Lower lobe of right lung (tissue), 2 donors: ENCODE data around the gene SERGEF. TPM values are rescaled to one million over a fixed set of nuclear protein-coding genes. Genes with fewer than 3 reads are reported as not detected.

ENCODE experiments used
- ATAC-seq, 2 donors: fragments of 200-7000 bp; cut with Tn5 transposase; one replicate each; pipeline ENCODE4 v1.9.1; 2020 to 2022; ENCODE audit warnings: mild to moderate bottlenecking in 2 of 2, moderate library complexity in 2 of 2
- DNase-seq: peaks from one replicate; pipeline ENCODE4 v3.0.0-alpha.2; 2020
- H3K27ac ChIP-seq: fragments of 200-600 bp; one replicate; pipeline ENCODE4 v1.8.0; 2022
- H3K27me3 ChIP-seq: fragments of 200-600 bp; one replicate; pipeline ENCODE4 v1.8.0; 2022; ENCODE audit warnings: low read depth
- H3K36me3 ChIP-seq: fragments of 200-600 bp; one replicate; pipeline ENCODE4 v1.8.0; 2022; ENCODE audit warnings: mild to moderate bottlenecking
- H3K4me1 ChIP-seq: fragments of 200-600 bp; one replicate; pipeline ENCODE4 v1.8.0; 2022
- H3K4me3 ChIP-seq: fragments of 200-600 bp; one replicate; pipeline ENCODE4 v1.8.0; 2022; ENCODE audit warnings: mild to moderate bottlenecking
- H3K9me3 ChIP-seq: fragments of 200-600 bp; one replicate; pipeline ENCODE4 v1.8.0; 2022
- intact Hi-C: fragments of 100-400 bp; cut with DNase I; formaldehyde crosslinking; loops from one replicate; pipeline ENCODE4 v1.11.0; 2022
- total RNA-seq: library from RNA; stranded (reverse); fragmentation: NEBNext Ultra II Directional; extraction: Animal tissue kit (Norgen Biotek cat#: 25700); gene quantifications from one replicate; pipeline ENCODE4 v1.2.1, GENCODE V29; 2021
- TF ChIP-seq, protein P1 (sequence below): fragments of 200-600 bp; IDR thresholded peaks from one replicate; pipeline ENCODE4 v1.8.0; 2022; ENCODE audit warnings: antibody characterized with exemption, mild to moderate bottlenecking
- donor health status: DM: no; HTN: yes; CAD: no; lungs with severe emphysema.

The SERGEF gene
- total RNA-seq, 1 donor from 2014 or later: 28.4 TPM

DNA sequence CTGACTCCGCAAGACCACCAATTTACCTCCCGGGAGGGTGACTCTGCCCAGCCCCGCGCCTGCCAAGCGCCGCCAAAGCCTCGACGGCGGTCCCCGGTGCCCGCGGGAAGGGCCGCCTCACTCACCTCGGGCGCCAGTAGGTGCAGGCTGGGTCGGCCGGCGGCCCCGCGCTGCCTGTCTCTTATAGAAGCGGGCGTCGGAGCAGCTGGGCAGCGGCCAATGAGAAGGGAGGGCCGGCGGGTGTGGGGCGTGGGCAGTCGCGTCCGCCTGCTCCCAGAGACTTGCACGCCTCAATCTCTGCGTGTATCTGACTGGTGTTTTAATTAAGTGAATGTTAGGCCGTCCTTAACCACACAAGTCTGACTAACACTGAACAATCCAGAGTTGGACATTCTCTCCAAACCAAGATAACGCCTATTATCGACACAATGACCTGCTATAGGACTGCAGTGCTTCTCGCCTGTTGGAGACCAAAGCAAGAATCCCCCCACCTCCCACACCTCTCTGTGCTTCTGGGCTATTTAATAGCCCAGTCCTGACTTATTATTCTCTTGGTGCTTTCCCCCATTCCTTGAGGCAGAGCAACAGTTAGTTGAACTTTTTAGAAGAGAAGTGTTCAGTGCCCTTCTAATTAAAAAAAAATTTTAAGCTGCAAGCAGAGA is 33.4 kb upstream of the SERGEF start, which contains the start of gene TPH1:
Gene TPH1 (minus strand): TSS at position 154 of the 662 bp plus-strand sequence. CDS start 5,507 bp downstream, outside the sequence.
- intact Hi-C loops: no loop called here
- DNase-seq: peak; percentile 67
- Histone ChIP-seq H3K4me1 (no peaks in the 10 kb centered on the region), H3K27me3 (peaks cover 10% of the 10 kb centered on the region), H3K4me3 (no peak within 1 kb of the TSS), H3K27ac (no peak within 1 kb of the TSS), H3K36me3 (no peaks in the 10 kb centered on the region), H3K9me3 (no peaks in the 10 kb centered on the region)
- TF ChIP-seq, protein P1, sequence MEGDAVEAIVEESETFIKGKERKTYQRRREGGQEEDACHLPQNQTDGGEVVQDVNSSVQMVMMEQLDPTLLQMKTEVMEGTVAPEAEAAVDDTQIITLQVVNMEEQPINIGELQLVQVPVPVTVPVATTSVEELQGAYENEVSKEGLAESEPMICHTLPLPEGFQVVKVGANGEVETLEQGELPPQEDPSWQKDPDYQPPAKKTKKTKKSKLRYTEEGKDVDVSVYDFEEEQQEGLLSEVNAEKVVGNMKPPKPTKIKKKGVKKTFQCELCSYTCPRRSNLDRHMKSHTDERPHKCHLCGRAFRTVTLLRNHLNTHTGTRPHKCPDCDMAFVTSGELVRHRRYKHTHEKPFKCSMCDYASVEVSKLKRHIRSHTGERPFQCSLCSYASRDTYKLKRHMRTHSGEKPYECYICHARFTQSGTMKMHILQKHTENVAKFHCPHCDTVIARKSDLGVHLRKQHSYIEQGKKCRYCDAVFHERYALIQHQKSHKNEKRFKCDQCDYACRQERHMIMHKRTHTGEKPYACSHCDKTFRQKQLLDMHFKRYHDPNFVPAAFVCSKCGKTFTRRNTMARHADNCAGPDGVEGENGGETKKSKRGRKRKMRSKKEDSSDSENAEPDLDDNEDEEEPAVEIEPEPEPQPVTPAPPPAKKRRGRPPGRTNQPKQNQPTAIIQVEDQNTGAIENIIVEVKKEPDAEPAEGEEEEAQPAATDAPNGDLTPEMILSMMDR: no peak
- peak; percentile 76 to 84 for ATAC-seq

DNA sequence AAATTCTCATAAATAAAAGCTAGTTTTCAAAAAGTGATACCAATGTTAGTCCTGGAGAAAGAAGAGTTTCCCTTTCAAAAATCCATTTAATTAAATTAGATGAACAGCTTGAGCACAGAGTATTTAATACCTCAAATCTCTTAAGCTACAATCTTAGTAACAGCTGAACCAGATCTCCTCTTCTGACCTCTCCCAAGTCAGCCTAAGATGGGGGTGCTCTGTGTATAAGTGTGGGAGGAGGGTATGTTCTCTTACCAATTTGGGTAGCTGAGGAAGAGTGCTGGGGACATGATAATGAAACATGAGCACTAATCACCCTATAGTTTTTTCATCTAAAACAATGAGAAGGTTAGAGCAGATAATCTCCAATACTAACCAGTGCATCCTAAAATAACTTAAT is 23.6 kb upstream of the SERGEF start:
- Histone ChIP-seq H3K36me3 (no peaks in the 10 kb centered on the region), H3K4me3 (no peak overlapping the region), H3K9me3 (no peaks in the 10 kb centered on the region), H3K27ac (no peak overlapping the region), H3K27me3 (no peaks in the 10 kb centered on the region), H3K4me1 (no peaks in the 10 kb centered on the region)
- ATAC-seq (no peak), DNase-seq (no peak)
- intact Hi-C loops: no loop called here
- TF ChIP-seq, protein P1: no peak

GRCh38 chr11:18027475-18027874 is 14.6 kb upstream of the SERGEF start:
- Histone ChIP-seq H3K4me3 (no peak overlapping the region), H3K4me1 (no peaks in the 10 kb centered on the region), H3K9me3 (no peaks in the 10 kb centered on the region), H3K27ac (no peak overlapping the region), H3K27me3 (no peaks in the 10 kb centered on the region), H3K36me3 (no peaks in the 10 kb centered on the region)
- TF ChIP-seq, protein P1: no peak
- no peak for DNase-seq
- no peak for ATAC-seq
- intact Hi-C loops: no loop called here

DNA sequence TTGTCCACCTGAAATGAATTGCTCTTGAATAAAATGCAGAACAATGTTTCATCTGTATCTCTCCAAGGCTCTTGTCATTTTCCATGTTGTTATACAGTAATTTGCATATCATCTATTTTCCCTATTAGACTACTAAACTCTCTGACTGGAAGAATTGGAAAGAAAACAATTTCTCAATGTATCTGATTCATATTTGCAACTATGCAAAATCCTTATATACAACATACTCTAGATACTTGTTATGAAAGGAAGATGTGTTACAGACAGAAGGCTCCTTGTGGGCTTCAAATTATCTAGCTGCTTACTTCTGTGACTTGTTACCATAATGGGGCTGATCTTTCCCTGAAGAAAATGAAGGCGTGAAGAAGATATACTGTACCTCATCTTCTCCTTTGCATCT is 9.6 kb upstream of the SERGEF start:
- no peak for ATAC-seq
- TF ChIP-seq, protein P1: no peak
- no peak for DNase-seq
- Histone ChIP-seq H3K4me3 (no peak overlapping the region), H3K27ac (no peak overlapping the region), H3K27me3 (no peaks in the 10 kb centered on the region), H3K4me1 (no peaks in the 10 kb centered on the region), H3K9me3 (no peaks in the 10 kb centered on the region), H3K36me3 (no peaks in the 10 kb centered on the region)
- intact Hi-C loops: no loop called here

DNA sequence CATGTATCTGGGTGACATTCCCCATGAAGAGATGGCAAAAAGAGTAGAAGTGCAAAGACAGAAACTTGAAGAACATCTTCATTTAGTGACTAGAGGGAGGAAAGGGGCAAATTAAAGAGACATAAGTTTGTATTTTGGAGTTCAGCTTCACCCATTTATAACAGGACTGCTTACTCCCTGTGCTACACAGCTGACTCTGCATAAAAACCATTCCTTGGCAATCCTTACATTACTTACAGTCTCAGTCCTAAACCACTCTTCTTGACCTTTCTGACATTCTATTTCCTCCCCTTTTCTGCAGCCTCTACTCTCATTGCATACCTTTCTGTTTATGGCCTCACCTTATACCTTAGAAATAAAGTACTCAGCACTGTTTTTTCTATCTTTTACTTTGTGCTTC is 6.8 kb upstream of the SERGEF start:
- Histone ChIP-seq H3K4me3 (no peak overlapping the region), H3K27ac (no peak overlapping the region), H3K36me3 (no peaks in the 10 kb centered on the region), H3K9me3 (no peaks in the 10 kb centered on the region), H3K4me1 (no peaks in the 10 kb centered on the region), H3K27me3 (no peaks in the 10 kb centered on the region)
- intact Hi-C loops: no loop called here
- DNase-seq (no peak), ATAC-seq (no peak)
- TF ChIP-seq, protein P1: no peak
